ENCODE results near the gene TESK2.

TESK2 gene

GRCh38 chr1:45345014-45345413 lies 145.9 kb downstream of the TESK2 start:
- no peak for TF ChIP-seq CTCF (IDR thresholded peaks at IDR 0.05)

GRCh38 chr1:45344499-45344898 lies 146.5 kb downstream of the TESK2 start:
- TF ChIP-seq CTCF (IDR thresholded peaks at IDR 0.05): no peak

- TF ChIP-seq CTCF (IDR thresholded peaks at IDR 0.05): no peak
Measured at GRCh38 chr1:45340816-45341466, 150.0 kb downstream of the TESK2 start.

- TF ChIP-seq CTCF (IDR thresholded peaks at IDR 0.05): no peak
Measured at GRCh38 chr1:45339789-45340558, 151.0 kb downstream of the TESK2 start, which contains the start of the genes MUTYH and TOE1. TSS of gene MUTYH (minus strand) at chr1:45340440. CDS start at chr1:45334505, 5,935 bp downstream. TSS of gene TOE1 (plus strand) at chr1:45340170. CDS start at chr1:45340253, 83 bp downstream.

- no peak for TF ChIP-seq CTCF (IDR thresholded peaks at IDR 0.05)
Measured at GRCh38 chr1:45337630-45338325, 153.2 kb downstream of the TESK2 start.

- no peak for TF ChIP-seq CTCF (IDR thresholded peaks at IDR 0.05)
Measured at GRCh38 chr1:45335855-45336324, 155.1 kb downstream of the TESK2 start.
